Erythroblast (primary cell): ENCODE data around the gene CENPC.

Experiments
- GATA1 ChIP-seq: IDR thresholded peaks from 2 replicates; pipeline ENCODE4 v1.6.1; 2011; ENCODE audit warnings: low read depth, mild to moderate bottlenecking, control low read depth, low read length, moderate library complexity
- POLR2A ChIP-seq: IDR thresholded peaks from 2 replicates; pipeline ENCODE4 v1.6.1; 2011; ENCODE audit warnings: mild to moderate bottlenecking, low read length

DNA sequence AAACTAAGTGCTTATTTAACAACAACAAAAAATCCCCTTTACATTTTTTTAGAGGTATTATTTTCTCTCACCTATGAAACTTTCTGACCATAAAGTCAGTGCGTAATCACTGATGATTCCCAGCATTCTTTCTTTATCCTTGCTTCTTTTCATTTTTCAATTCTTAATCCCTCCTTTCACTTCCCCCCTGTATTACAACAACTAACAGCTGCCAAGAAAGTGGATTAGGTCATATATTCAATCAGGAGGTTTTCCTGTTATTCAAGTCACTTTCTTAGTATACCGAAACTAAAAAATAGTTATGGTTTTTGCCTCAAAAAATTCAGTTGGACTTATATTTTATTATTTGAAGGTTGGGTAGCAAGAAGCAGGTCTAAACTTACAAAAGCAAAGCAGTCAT is 11.1 kb upstream of the CENPC start:
- TF ChIP-seq POLR2A = no peak
- TF ChIP-seq GATA1 = no peak
